HAP-1 (cell line): ENCODE data around the gene KRTAP10-3.

Source experiments
- DNase-seq, 2 experiments: peaks; one replicate each; pipeline ENCODE4 v3.0.0-alpha.2; 2016 to 2020; ENCODE audit warnings: low spot score in 2 of 2
- H3K27me3 ChIP-seq: fragments of 250-450 bp; sonication (Bioruptor Pico); 2 replicates; pipeline ENCODE4 v1.5.1; 2020; ENCODE audit warnings: low read depth, mild to moderate bottlenecking, moderate library complexity
- H3K36me3 ChIP-seq: fragments of 250-450 bp; sonication (Bioruptor Pico); replicated peaks from 2 replicates; pipeline ENCODE4 v1.5.1; 2020; ENCODE audit warnings: mild to moderate bottlenecking
- H3K4me1 ChIP-seq: fragments of 250-450 bp; sonication (Bioruptor Pico); 2 replicates; pipeline ENCODE4 v1.5.1; 2020; ENCODE audit warnings: mild to moderate bottlenecking
- H3K4me3 ChIP-seq: fragments of 250-450 bp; sonication (Bioruptor Pico); 2 replicates; pipeline ENCODE4 v1.5.1; 2020; ENCODE audit warnings: mild to moderate bottlenecking, moderate library complexity
- H3K9me3 ChIP-seq: fragments of 250-450 bp; sonication (Bioruptor Pico); 2 replicates; pipeline ENCODE4 v1.5.1; 2020; ENCODE audit warnings: mild to moderate bottlenecking, moderate library complexity
- in situ Hi-C: fragments of 300-500 bp; cut with MboI; formaldehyde crosslinking; loops from 3 replicates; pipeline ENCODE4 v1.14.3; 2020; ENCODE audit warnings: low sequenced_read_pairs, inconsistent platforms, mixed read lengths

KRTAP10-3 gene

GRCh38 chr21:44520326-44521300 is 38.0 kb downstream of the KRTAP10-3 start:
- Histone ChIP-seq H3K4me3 (no peak overlapping the region), H3K27me3 (no peaks in the 10 kb centered on the region), H3K4me1 (no peaks in the 10 kb centered on the region), H3K9me3 (no peaks in the 10 kb centered on the region), H3K36me3 (no peaks in the 10 kb centered on the region)
- DNase-seq, result no peak
- in situ Hi-C loops, result no loop called here

DNA sequence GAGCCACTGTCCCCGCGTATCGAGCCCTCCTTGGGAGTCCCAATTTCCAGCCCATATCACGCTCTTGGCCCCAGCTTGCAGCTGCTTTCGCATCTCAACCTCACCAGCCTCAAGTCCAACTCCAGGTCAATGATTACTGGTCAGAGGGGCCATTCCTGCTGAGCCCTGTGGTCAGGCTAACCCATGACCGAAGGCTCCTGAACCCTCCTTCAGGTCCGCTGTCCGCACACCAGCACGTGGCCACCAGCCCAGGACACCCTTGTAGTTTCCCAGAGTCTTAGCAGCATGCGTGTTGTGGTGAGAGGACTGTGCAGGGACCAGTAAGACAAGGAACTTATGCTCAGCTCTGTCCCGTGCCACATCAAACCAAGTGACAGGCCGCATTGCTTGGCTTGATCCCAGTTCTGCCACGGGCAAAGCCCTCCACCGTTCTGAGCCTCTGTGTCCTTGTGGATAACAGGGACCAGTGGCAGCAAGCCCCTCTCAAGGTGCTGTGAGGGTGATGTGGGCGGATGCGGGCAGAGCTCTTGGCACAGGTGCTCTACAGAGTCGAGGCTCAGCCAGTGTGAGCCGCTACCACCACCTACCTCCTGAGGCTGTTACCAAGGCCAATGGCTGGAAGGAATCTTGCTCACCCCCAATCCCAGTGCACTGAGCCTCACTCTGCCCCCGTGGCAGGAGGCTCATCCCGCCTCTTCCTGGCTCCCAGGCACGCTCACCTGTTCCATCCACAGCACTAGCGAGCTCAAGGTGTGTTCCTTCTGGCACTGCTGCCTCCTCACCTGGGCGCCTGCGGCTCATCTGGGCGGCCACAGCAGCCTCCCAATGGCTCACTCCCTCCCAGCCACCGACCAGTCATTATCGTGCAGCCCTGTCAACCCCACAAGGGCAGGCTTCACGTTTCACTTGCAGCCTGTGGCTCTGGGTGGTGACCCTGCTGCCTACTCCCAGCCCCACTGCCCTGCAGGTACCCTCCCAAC is 39.0 kb downstream of the KRTAP10-3 start:
- H3K4me1 ChIP-seq, result no peaks in the 10 kb centered on the region
- no peak overlapping the region for H3K4me3 ChIP-seq
- no peaks in the 10 kb centered on the region for H3K9me3 ChIP-seq
- no peak for DNase-seq
- in situ Hi-C loops, result no loop called here
- H3K36me3 ChIP-seq, result no peaks in the 10 kb centered on the region
- H3K27me3 ChIP-seq, result no peaks in the 10 kb centered on the region

DNA sequence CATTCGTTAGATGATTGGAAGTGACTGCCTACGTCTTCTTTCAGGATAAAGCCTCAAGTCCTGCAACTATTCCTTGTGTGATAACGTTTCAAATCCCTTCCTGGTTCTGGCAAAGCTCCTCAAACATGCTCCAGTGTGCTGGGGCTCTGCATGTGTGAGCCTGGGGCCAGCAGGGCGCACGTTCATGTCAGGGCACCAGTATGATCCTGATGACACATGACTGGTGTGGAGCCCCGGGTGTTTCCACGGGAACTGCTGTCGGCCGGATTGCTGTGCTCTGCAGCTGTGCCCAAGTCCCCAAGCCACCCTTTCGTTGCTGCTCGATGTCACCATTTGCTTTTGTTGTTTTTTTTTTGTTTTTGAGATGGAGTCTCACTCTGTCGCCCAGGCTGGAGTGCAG is 39.9 kb downstream of the KRTAP10-3 start:
- H3K4me1 ChIP-seq, result no peaks in the 10 kb centered on the region
- in situ Hi-C loops, result no loop called here
- H3K4me3 ChIP-seq, result no peak overlapping the region
- H3K27me3 ChIP-seq, result no peaks in the 10 kb centered on the region
- no peaks in the 10 kb centered on the region for H3K36me3 ChIP-seq
- H3K9me3 ChIP-seq, result no peaks in the 10 kb centered on the region
- no peak for DNase-seq

DNA sequence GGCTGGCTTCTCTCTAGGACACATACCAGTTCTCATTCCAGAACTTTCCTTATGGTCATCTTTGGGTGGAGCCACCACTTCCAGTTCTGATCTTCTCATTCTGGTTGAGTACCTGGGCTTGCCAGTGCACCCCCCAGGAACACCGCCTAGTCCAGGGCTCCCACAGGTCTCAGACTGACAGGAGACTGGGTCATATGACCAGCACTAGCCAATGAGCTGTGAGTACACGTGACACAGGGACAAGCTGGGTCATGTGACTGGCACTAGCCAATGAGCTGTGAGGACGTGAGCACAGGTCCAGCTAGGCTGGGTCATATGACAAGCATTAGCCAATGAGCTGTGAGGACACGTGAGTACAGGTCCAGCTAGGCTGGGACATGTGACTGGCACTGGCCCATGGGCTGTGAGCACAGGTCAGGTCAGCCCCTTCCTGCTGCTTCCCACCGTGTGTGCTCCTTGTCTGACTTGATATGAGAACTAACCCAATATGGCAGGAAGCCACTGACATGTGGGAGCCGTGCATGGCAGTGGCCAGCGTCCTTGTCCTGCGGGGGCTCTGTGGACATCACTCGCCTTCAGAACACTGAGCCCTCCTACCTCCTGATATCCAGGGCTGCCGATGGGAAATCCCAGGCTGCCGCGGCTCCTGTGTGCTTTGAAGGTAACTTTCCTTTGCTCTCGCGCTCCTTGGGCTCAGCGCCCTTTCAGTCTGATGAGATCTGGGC is 41.3 kb downstream of the KRTAP10-3 start:
- no peak overlapping the region for H3K4me3 ChIP-seq
- H3K27me3 ChIP-seq, result no peaks in the 10 kb centered on the region
- H3K9me3 ChIP-seq, result no peaks in the 10 kb centered on the region
- in situ Hi-C loops, result no loop called here
- H3K36me3 ChIP-seq, result no peaks in the 10 kb centered on the region
- no peaks in the 10 kb centered on the region for H3K4me1 ChIP-seq
- DNase-seq, result peak in 1 of 2 experiments; percentile 64

- no peaks in the 10 kb centered on the region for H3K27me3 ChIP-seq
- no peaks in the 10 kb centered on the region for H3K4me1 ChIP-seq
- DNase-seq, result no peak
- no peaks in the 10 kb centered on the region for H3K36me3 ChIP-seq
- H3K9me3 ChIP-seq, result no peaks in the 10 kb centered on the region
- in situ Hi-C loops, result no loop called here
- H3K4me3 ChIP-seq, result no peak overlapping the region
These were observed 41.8 kb downstream of the KRTAP10-3 start for GRCh38 chr21:44516828-44517174.

DNA sequence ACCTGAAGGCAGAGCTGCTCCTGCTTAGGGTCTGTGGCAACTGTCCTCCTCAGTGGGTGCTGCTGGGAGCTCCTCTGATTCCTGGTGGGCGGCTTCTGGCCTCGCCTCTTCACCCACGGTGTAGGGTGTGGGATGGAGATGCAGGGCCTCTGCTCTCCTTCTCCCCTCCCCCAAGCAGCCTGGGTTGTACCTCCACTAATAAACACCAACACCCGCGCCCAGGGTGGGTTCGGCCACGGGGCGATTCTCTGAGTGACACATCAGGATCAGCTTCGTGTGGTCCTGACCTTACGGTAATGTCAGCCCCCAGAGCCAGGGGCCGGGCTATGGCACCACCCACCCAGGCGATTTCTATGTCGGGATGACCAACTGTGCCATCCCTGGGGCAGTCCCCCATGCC is 42.3 kb downstream of the KRTAP10-3 start:
- Histone ChIP-seq H3K9me3 (no peaks in the 10 kb centered on the region), H3K36me3 (no peaks in the 10 kb centered on the region), H3K27me3 (no peaks in the 10 kb centered on the region), H3K4me1 (no peaks in the 10 kb centered on the region), H3K4me3 (no peak overlapping the region)
- DNase-seq, result no peak
- in situ Hi-C loops, result no loop called here

DNA sequence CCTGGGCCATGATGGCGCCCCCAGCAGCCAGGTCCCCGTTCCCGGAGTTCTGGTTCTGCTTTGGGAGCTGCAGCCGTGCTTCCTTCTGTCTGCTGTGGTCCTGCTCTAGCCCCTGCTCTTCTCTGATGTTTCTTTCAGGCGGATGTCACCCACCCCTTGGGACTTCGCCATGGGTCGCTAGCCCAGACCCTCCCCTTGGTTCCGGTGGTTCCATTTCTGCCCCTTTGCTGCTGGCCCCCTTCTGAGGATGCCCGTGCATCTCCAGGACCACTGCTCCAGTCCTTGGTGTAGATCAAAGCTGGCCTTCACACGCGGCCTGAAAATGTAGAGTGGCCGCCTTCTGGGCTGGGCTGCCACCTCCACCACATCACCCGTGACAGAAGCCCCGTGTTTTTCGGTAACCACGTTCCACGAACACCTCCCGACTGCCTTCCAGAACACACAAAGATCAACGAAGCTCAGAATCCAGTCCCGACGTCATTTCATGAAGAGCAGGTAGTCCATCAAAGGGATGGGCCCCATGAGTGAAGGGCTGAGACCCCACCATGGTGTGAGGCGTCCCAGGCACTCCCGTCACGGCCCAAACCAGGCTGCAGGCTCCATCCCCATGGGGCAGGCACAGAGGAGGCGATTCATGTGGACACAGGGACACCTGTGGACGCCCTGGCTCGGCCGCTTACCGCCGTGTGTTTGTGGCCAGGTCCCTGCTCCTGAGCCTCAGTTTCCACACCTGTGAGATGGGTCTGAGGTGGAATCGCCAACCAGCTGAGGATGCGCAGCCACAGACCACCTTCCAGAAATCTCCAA is 43.0 kb downstream of the KRTAP10-3 start:
- Histone ChIP-seq H3K36me3 (no peaks in the 10 kb centered on the region), H3K27me3 (no peaks in the 10 kb centered on the region), H3K4me3 (no peak overlapping the region), H3K9me3 (no peaks in the 10 kb centered on the region), H3K4me1 (no peaks in the 10 kb centered on the region)
- in situ Hi-C loops, result no loop called here
- DNase-seq, result no peak

DNA sequence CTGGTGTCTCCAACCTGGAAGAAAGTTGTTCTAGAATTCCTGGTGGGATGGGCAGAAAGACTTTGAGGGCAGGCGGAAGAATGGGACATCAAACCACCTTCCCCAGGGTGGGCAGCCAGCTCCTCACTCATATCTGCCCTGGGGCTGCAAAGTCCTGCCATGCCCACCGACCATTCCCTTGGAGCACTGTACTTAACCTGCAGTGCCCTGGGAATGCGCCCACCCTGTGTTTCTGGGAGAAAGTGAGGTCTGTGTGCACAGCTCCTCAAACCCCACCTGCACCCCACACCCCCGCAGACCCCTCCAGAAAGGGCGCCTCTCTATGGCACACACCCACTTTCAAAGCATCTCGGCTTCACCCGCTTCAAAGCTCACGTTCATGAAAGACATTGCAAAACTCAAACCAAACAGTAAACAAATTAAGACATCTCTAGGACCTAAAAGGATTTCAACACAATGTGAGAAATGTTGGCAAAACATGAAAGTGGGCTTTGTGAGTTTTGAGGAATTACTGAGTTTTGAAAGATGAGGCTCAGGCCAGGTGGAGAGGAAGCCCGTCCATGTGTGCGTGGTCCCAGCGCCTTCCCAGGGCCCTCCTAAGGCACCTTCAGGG is 43.7 kb downstream of the KRTAP10-3 start:
- Histone ChIP-seq H3K9me3 (no peaks in the 10 kb centered on the region), H3K27me3 (no peaks in the 10 kb centered on the region), H3K4me3 (no peak overlapping the region), H3K36me3 (no peaks in the 10 kb centered on the region), H3K4me1 (no peaks in the 10 kb centered on the region)
- in situ Hi-C loops, result no loop called here
- DNase-seq, result no peak

- H3K27me3 ChIP-seq, result no peaks in the 10 kb centered on the region
- H3K9me3 ChIP-seq, result no peaks in the 10 kb centered on the region
- no peaks in the 10 kb centered on the region for H3K4me1 ChIP-seq
- H3K4me3 ChIP-seq, result no peak overlapping the region
- no peak for DNase-seq
- no peaks in the 10 kb centered on the region for H3K36me3 ChIP-seq
- in situ Hi-C loops, result no loop called here
These were observed 44.4 kb downstream of the KRTAP10-3 start for GRCh38 chr21:44514218-44514520.

- in situ Hi-C loops, result no loop called here
- no peaks in the 10 kb centered on the region for H3K27me3 ChIP-seq
- DNase-seq, result no peak
- H3K4me1 ChIP-seq, result no peaks in the 10 kb centered on the region
- no peaks in the 10 kb centered on the region for H3K9me3 ChIP-seq
- H3K36me3 ChIP-seq, result no peaks in the 10 kb centered on the region
- no peak overlapping the region for H3K4me3 ChIP-seq
These were observed 45.0 kb downstream of the KRTAP10-3 start for GRCh38 chr21:44513389-44514217.

DNA sequence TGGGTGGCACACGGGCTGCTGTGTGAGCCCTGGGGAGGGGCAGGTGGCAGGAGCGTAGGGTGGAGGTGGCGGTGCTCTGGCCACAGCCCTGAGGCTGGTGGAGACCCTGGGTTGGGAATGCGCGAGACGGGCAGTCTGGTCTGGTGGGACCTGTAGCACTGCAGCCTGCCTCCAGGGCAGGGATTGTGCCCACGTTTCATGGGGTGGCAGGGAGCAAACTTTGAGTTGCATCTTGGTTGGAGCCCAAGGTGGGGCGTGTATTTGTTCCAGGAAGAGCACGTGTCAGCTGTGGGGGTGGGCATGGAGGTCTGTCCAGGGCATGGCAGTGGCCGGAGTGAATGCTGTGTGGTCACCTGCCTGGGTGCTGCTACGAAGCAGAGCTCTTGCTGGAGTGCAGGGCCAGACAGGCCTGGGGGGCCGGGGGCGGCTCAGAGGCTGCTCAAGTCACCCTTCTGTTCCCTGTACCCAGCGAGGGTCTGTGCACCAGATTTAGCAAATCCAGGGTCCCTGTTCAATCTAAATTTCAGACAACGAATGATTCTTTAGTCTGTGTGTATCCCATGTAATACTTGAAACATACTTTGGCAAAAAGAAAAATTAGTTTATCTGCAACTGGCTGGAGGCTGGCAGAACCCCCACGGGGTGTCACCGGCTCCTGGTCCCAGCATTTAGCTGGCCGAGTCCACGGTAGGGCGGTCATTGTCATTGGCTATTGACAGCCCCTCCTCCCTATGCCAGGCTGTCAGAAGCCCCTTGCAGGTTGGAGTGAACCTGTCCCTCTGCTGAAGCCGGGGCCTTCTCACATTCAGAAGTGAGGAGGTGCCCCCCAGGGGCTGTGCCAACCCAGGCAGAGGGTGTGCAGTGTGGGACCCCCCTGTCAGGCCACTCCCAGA is 45.9 kb downstream of the KRTAP10-3 start:
- H3K4me1 ChIP-seq, result no peaks in the 10 kb centered on the region
- DNase-seq, result no peak
- H3K9me3 ChIP-seq, result no peaks in the 10 kb centered on the region
- in situ Hi-C loops, result no loop called here
- no peak overlapping the region for H3K4me3 ChIP-seq
- no peaks in the 10 kb centered on the region for H3K36me3 ChIP-seq
- H3K27me3 ChIP-seq, result no peaks in the 10 kb centered on the region
